Measurements from ENCODE around the gene DDR1.
A peak's percentile ranks its signal among the peaks of the same experiment; 100 is the strongest.

Gene DDR1

GRCh38 chr6:30942338-30943060 lies 58.2 kb downstream of the DDR1 start:
- TF ChIP-seq CEBPB (IDR thresholded peaks at IDR 0.05) (no peak), REST (IDR thresholded peaks at IDR 0.05; ENCODE audit: low read depth) (no peak), TEAD4 (IDR thresholded peaks at IDR 0.05) (peak; percentile 95), FOXM1 (IDR thresholded peaks at IDR 0.05; ENCODE audit: borderline replicate concordance, low read depth) (no peak), USF1 (IDR thresholded peaks at IDR 0.05) (0 out of 2 replicates have a peak, but pooled peaks have one; percentile 39), CREB1 (IDR thresholded peaks at IDR 0.05; ENCODE audit: low read depth) (no peak), TAF1 (IDR thresholded peaks at IDR 0.05; ENCODE audit: low read depth) (no peak), NFIC (IDR thresholded peaks at IDR 0.05) (no peak), RAD21 (IDR thresholded peaks at IDR 0.05; ENCODE audit: low read depth) (peak; percentile 61), YY1 (IDR thresholded peaks at IDR 0.05; ENCODE audit: low read depth) (peak; percentile 78), MAX (IDR thresholded peaks at IDR 0.05) (no peak), EGR1 (IDR thresholded peaks at IDR 0.05) (no peak)

- TF ChIP-seq RAD21 (IDR thresholded peaks at IDR 0.05; ENCODE audit: low read depth) = no peak
- TF ChIP-seq TEAD4 (IDR thresholded peaks at IDR 0.05) = no peak
- no peak for TF ChIP-seq CEBPB (IDR thresholded peaks at IDR 0.05)
- no peak for TF ChIP-seq YY1 (IDR thresholded peaks at IDR 0.05; ENCODE audit: low read depth)
- TF ChIP-seq EP300 (IDR thresholded peaks at IDR 0.05; ENCODE audit: borderline replicate concordance) = no peak
- no peak for TF ChIP-seq CREB1 (IDR thresholded peaks at IDR 0.05; ENCODE audit: low read depth)
- no peak for TF ChIP-seq TAF1 (IDR thresholded peaks at IDR 0.05; ENCODE audit: low read depth)
- no peak for TF ChIP-seq TCF12 (IDR thresholded peaks at IDR 0.05; ENCODE audit: low read depth)
- TF ChIP-seq REST (IDR thresholded peaks at IDR 0.05; ENCODE audit: low read depth) = no peak
- no peak for TF ChIP-seq EGR1 (IDR thresholded peaks at IDR 0.05)
- TF ChIP-seq MAX (IDR thresholded peaks at IDR 0.05) = no peak
Measured at GRCh38 chr6:30944051-30944450, 59.7 kb downstream of the DDR1 start.

DNA sequence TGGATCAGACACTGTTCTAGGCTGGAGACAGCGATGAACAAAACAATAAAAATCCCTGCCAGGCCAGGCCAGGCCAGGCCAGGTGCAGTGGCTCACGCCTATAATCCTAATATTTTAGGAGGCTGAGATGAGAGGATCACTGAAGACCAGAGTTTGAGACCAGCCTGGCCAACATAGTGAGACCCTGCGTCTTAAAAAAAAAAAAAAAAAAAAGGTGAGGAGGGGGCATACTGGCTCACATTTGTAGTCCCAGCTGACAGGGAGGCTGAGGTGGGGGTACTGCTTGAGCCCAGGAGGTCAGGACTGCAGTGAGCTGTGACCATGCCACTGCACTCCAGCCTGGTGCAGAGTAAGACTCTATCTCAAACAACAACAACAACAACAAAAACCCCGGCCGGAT lies 61.0 kb downstream of the DDR1 start:
- TF ChIP-seq RAD21 (IDR thresholded peaks at IDR 0.05; ENCODE audit: low read depth) (no peak), REST (IDR thresholded peaks at IDR 0.05; ENCODE audit: low read depth) (no peak), TCF12 (IDR thresholded peaks at IDR 0.05; ENCODE audit: low read depth) (no peak), TAF1 (IDR thresholded peaks at IDR 0.05; ENCODE audit: low read depth) (no peak), ZBTB7A (IDR thresholded peaks at IDR 0.05; ENCODE audit: low read depth) (no peak), YY1 (IDR thresholded peaks at IDR 0.05; ENCODE audit: low read depth) (no peak), USF1 (IDR thresholded peaks at IDR 0.05) (no peak), CEBPB (IDR thresholded peaks at IDR 0.05) (no peak), EP300 (IDR thresholded peaks at IDR 0.05; ENCODE audit: borderline replicate concordance) (no peak), EGR1 (IDR thresholded peaks at IDR 0.05) (no peak)

DNA sequence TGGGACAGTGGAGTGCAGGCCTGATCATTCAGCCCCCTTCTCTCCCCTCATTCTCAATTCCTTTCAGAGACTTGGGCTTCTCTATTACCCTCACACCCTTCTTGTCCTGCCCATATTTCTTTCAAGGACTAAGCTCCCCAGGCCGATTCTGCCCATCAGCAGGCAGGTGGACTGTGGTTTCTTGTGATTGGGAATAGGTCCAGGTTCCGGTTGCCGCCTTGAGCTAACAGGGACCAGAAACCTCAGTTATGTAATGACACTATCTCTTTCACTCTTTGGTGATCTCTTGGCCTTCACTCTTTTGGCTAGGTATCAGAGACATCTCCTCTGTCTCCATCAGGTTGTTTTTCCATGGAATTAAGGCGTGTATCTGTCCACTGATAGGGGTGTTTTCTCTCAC lies 62.9 kb downstream of the DDR1 start:
- no peak for TF ChIP-seq MAX (IDR thresholded peaks at IDR 0.05)
- no peak for TF ChIP-seq EGR1 (IDR thresholded peaks at IDR 0.05)
- no peak for TF ChIP-seq TCF12 (IDR thresholded peaks at IDR 0.05; ENCODE audit: low read depth)
- no peak for TF ChIP-seq USF1 (IDR thresholded peaks at IDR 0.05)
- no peak for TF ChIP-seq ZBTB7A (IDR thresholded peaks at IDR 0.05; ENCODE audit: low read depth)
- TF ChIP-seq CREB1 (IDR thresholded peaks at IDR 0.05; ENCODE audit: low read depth) = no peak
- no peak for TF ChIP-seq TAF1 (IDR thresholded peaks at IDR 0.05; ENCODE audit: low read depth)
- no peak for TF ChIP-seq YY1 (IDR thresholded peaks at IDR 0.05; ENCODE audit: low read depth)
- TF ChIP-seq REST (IDR thresholded peaks at IDR 0.05; ENCODE audit: low read depth) = no peak
- no peak for TF ChIP-seq NFIC (IDR thresholded peaks at IDR 0.05)
- TF ChIP-seq TEAD4 (IDR thresholded peaks at IDR 0.05) = no peak
- no peak for TF ChIP-seq EP300 (IDR thresholded peaks at IDR 0.05; ENCODE audit: borderline replicate concordance)
- TF ChIP-seq RAD21 (IDR thresholded peaks at IDR 0.05; ENCODE audit: low read depth) = no peak
